ENCODE results near the gene SMURF1.

DNA sequence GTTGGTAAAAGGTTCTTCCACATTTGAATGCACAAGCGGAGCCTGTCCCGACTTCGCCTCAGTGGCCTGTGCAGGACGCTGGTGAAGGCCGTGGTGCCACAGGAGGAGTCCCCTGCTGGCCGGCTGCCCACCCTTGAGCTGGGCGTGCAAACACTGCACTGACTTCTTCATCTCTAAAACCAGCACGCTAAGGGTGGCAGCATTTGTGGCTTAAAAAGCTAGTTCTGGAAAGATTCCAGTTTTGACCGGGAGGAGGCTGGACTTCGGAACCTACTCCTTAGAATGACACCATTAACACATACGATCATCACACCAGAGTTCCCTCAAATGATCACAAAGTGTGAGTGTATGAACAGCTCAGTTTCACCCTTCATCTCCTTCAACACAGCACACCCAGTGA lies 102.4 kb downstream of the SMURF1 start:
- TF ChIP-seq, protein P1, sequence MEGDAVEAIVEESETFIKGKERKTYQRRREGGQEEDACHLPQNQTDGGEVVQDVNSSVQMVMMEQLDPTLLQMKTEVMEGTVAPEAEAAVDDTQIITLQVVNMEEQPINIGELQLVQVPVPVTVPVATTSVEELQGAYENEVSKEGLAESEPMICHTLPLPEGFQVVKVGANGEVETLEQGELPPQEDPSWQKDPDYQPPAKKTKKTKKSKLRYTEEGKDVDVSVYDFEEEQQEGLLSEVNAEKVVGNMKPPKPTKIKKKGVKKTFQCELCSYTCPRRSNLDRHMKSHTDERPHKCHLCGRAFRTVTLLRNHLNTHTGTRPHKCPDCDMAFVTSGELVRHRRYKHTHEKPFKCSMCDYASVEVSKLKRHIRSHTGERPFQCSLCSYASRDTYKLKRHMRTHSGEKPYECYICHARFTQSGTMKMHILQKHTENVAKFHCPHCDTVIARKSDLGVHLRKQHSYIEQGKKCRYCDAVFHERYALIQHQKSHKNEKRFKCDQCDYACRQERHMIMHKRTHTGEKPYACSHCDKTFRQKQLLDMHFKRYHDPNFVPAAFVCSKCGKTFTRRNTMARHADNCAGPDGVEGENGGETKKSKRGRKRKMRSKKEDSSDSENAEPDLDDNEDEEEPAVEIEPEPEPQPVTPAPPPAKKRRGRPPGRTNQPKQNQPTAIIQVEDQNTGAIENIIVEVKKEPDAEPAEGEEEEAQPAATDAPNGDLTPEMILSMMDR (IDR thresholded peaks at IDR 0.05; ENCODE audit: low read depth, low read length, missing input control) = no peak
- TF ChIP-seq, protein P2, sequence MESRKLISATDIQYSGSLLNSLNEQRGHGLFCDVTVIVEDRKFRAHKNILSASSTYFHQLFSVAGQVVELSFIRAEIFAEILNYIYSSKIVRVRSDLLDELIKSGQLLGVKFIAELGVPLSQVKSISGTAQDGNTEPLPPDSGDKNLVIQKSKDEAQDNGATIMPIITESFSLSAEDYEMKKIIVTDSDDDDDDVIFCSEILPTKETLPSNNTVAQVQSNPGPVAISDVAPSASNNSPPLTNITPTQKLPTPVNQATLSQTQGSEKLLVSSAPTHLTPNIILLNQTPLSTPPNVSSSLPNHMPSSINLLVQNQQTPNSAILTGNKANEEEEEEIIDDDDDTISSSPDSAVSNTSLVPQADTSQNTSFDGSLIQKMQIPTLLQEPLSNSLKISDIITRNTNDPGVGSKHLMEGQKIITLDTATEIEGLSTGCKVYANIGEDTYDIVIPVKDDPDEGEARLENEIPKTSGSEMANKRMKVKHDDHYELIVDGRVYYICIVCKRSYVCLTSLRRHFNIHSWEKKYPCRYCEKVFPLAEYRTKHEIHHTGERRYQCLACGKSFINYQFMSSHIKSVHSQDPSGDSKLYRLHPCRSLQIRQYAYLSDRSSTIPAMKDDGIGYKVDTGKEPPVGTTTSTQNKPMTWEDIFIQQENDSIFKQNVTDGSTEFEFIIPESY (IDR thresholded peaks at IDR 0.05) = no peak
- TF ChIP-seq NR2F2 (IDR thresholded peaks at IDR 0.05) (no peak), HNF4A (conservative IDR thresholded peaks at IDR 0.05) (peak; percentile 66 to 68), MAX (IDR thresholded peaks at IDR 0.05) (no peak), TAF1 (conservative IDR thresholded peaks at IDR 0.05) (no peak), FOXA1 (IDR thresholded peaks at IDR 0.05) (no peak), RXRA (IDR thresholded peaks at IDR 0.05) (no peak), HNF4G (IDR thresholded peaks at IDR 0.05) (peak; percentile 9), GABPA (IDR thresholded peaks at IDR 0.05 in 1 of 2, conservative IDR thresholded peaks at IDR 0.05 in 1 of 2) (no peak), SP1 (IDR thresholded peaks at IDR 0.05) (peak; percentile 10)
- TF ChIP-seq, protein P3, sequence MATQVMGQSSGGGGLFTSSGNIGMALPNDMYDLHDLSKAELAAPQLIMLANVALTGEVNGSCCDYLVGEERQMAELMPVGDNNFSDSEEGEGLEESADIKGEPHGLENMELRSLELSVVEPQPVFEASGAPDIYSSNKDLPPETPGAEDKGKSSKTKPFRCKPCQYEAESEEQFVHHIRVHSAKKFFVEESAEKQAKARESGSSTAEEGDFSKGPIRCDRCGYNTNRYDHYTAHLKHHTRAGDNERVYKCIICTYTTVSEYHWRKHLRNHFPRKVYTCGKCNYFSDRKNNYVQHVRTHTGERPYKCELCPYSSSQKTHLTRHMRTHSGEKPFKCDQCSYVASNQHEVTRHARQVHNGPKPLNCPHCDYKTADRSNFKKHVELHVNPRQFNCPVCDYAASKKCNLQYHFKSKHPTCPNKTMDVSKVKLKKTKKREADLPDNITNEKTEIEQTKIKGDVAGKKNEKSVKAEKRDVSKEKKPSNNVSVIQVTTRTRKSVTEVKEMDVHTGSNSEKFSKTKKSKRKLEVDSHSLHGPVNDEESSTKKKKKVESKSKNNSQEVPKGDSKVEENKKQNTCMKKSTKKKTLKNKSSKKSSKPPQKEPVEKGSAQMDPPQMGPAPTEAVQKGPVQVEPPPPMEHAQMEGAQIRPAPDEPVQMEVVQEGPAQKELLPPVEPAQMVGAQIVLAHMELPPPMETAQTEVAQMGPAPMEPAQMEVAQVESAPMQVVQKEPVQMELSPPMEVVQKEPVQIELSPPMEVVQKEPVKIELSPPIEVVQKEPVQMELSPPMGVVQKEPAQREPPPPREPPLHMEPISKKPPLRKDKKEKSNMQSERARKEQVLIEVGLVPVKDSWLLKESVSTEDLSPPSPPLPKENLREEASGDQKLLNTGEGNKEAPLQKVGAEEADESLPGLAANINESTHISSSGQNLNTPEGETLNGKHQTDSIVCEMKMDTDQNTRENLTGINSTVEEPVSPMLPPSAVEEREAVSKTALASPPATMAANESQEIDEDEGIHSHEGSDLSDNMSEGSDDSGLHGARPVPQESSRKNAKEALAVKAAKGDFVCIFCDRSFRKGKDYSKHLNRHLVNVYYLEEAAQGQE (IDR thresholded peaks at IDR 0.05) = no peak
